Fibroblast of skin of right biceps (primary cell): ENCODE measurements around the gene TSC2.

ENCODE experiments used
- DNase-seq: peaks from one replicate; pipeline ENCODE4 v3.0.0-alpha.2; 2013

TSC2 gene

GRCh38 chr16:2047330-2048115, at the start of gene TSC2, which contains the start of gene NTHL1:
TSS of gene TSC2 (plus strand) at chr16:2047985. CDS start at chr16:2048616, 631 bp downstream.
TSS of gene NTHL1 (minus strand) at chr16:2047834. CDS start at chr16:2047823, 11 bp downstream.
- peak; percentile 93 for DNase-seq

GRCh38 chr16:1998360-1998835, 49.4 kb upstream of the TSC2 start:
- DNase-seq: no peak

- no peak for DNase-seq
Observed at GRCh38 chr16:1998852-1999801, 48.7 kb upstream of the TSC2 start.

- no peak for DNase-seq
Observed at GRCh38 chr16:1999866-2000514, 47.8 kb upstream of the TSC2 start.

- no peak for DNase-seq
Observed at GRCh38 chr16:2001035-2001434, 46.8 kb upstream of the TSC2 start.

GRCh38 chr16:2001456-2002355, 46.1 kb upstream of the TSC2 start:
- no peak for DNase-seq

- DNase-seq: no peak
Observed at GRCh38 chr16:2002406-2003230, 45.2 kb upstream of the TSC2 start.

- DNase-seq: no peak
Observed at GRCh38 chr16:2003231-2003826, 44.5 kb upstream of the TSC2 start.

GRCh38 chr16:2003827-2004641, 43.8 kb upstream of the TSC2 start:
- DNase-seq: peak; percentile 82

GRCh38 chr16:2004795-2005517, 42.8 kb upstream of the TSC2 start:
- no peak for DNase-seq

- no peak for DNase-seq
Observed at GRCh38 chr16:2005646-2006045, 42.1 kb upstream of the TSC2 start.

GRCh38 chr16:2006317-2006716, 41.5 kb upstream of the TSC2 start:
- DNase-seq: no peak

GRCh38 chr16:2007081-2007836, 40.5 kb upstream of the TSC2 start:
- DNase-seq: no peak

- DNase-seq: peak; percentile 40
Observed at GRCh38 chr16:2008009-2008526, 39.7 kb upstream of the TSC2 start.

GRCh38 chr16:2008631-2009163, 39.1 kb upstream of the TSC2 start:
- DNase-seq: peak; percentile 40

- no peak for DNase-seq
Observed at GRCh38 chr16:2009164-2009711, 38.5 kb upstream of the TSC2 start.

- DNase-seq: peak; percentile 91
Observed at GRCh38 chr16:2009791-2010510, 37.8 kb upstream of the TSC2 start, which contains the start of gene ZNF598. TSS of gene ZNF598 (minus strand) at chr16:2009821.
